ENCODE data around the gene FBXO22. TPM values are rescaled to one million over a fixed set of nuclear protein-coding genes. Genes with fewer than 3 reads are reported as not detected.

Gene FBXO22
- total RNA-seq, 1 experiment from 2014 or later, result 47.7 TPM

- H3K4me1 ChIP-seq, result peaks cover 16% of the 10 kb centered on the region; the same call in 1 of the 2 replicates
- no TSS peak for BruUV-seq (replicated peaks)
- DNase-seq, result peak; percentile 44 to 62
- no peaks in the 10 kb centered on the region for H3K9me3 Mint-ChIP-seq (ENCODE audit: unreplicated experiment)
- H3K4me1 Mint-ChIP-seq (ENCODE audit: low read depth, unreplicated experiment), result peaks cover 15% of the 10 kb centered on the region
- POLR2A ChIA-PET, result no interaction called here
- H3K27me3 ChIP-seq (replicated peaks; ENCODE audit: control insufficient read depth, insufficient read depth, low read length), result no peaks in the 10 kb centered on the region
- H3K27me3 Mint-ChIP-seq (ENCODE audit: insufficient read depth, unreplicated experiment), result no peaks in the 10 kb centered on the region
- no peak overlapping the region for H3K27ac Mint-ChIP-seq (ENCODE audit: unreplicated experiment)
- CTCF ChIA-PET, result interaction anchor here (0.6 to 1.2 kb wide), 10 partner anchors 13 to 1497 kb away, joined by 3 to 13 read pairs (median 3); partner anchors contain the start of gene UBE2Q2
- peak; percentile 42 to 59 for TF ChIP-seq CTCF (IDR thresholded peaks at IDR 0.05; ENCODE audit: insufficient read depth in 1 of 2, low read depth in 1 of 2, low read length in 1 of 2, severe bottlenecking in 1 of 2, unreplicated experiment in 1 of 2)
- H3K9me3 ChIP-seq, result no peaks in the 10 kb centered on the region
- H3K4me3 ChIP-seq (ENCODE audit: low read depth, low read length), result no peak overlapping the region
- intact Hi-C loops (cut with micrococcal nuclease; ENCODE audit: unreplicated experiment), result loop anchor here (1.0 to 10.0 kb wide), 3 partner anchors 112 to 197 kb away; partner anchors contain the start of gene TMEM266
- H3K36me3 Mint-ChIP-seq (ENCODE audit: insufficient read depth, unreplicated experiment), result peaks cover 33% of the 10 kb centered on the region
- H3K4me3 Mint-ChIP-seq (ENCODE audit: unreplicated experiment), result no peak overlapping the region
- H3K36me3 ChIP-seq (ENCODE audit: control insufficient read depth, insufficient read depth, low read length), result peaks cover 2% of the 10 kb centered on the region
These were observed 18.3 kb downstream of the FBXO22 start for GRCh38 chr15:75921732-75922703.

- no peaks in the 10 kb centered on the region for H3K27me3 ChIP-seq (replicated peaks; ENCODE audit: control insufficient read depth, insufficient read depth, low read length)
- POLR2A ChIA-PET, result no interaction called here
- H3K4me3 ChIP-seq (ENCODE audit: low read depth, low read length), result no peak overlapping the region
- H3K36me3 ChIP-seq (ENCODE audit: control insufficient read depth, insufficient read depth, low read length), result 0 out of 2 replicates have a peak, but pooled peaks cover 2% of the 10 kb centered on the region
- Mint-ChIP-seq H3K4me3 (ENCODE audit: unreplicated experiment) (no peak overlapping the region), H3K36me3 (ENCODE audit: insufficient read depth, unreplicated experiment) (peaks cover 30% of the 10 kb centered on the region), H3K4me1 (ENCODE audit: low read depth, unreplicated experiment) (peaks cover 18% of the 10 kb centered on the region), H3K27ac (ENCODE audit: unreplicated experiment) (no peak overlapping the region), H3K27me3 (ENCODE audit: insufficient read depth, unreplicated experiment) (no peaks in the 10 kb centered on the region), H3K9me3 (ENCODE audit: unreplicated experiment) (no peaks in the 10 kb centered on the region)
- DNase-seq, result no peak
- CTCF ChIA-PET, result interaction anchor here (0.7 kb wide), 1 partner anchor 9 kb away, joined by 3 read pairs; no protein-coding TSS in a partner anchor
- no peaks in the 10 kb centered on the region for H3K9me3 ChIP-seq
- intact Hi-C loops (cut with micrococcal nuclease; ENCODE audit: unreplicated experiment), result loop anchor here (10.0 kb wide), 2 partner anchors 131 to 199 kb away; partner anchors contain the start of gene TMEM266
- no TSS peak for BruUV-seq (replicated peaks)
- no peak for TF ChIP-seq CTCF (IDR thresholded peaks at IDR 0.05; ENCODE audit: insufficient read depth in 1 of 2, low read depth in 1 of 2, low read length in 1 of 2, severe bottlenecking in 1 of 2, unreplicated experiment in 1 of 2)
- H3K4me1 ChIP-seq, result peaks cover 14% of the 10 kb centered on the region; the same call in 1 of the 2 replicates
These were observed 20.1 kb downstream of the FBXO22 start for GRCh38 chr15:75923756-75924155.

GRCh38 chr15:75924576-75924975 is 20.9 kb downstream of the FBXO22 start:
- intact Hi-C loops (cut with micrococcal nuclease; ENCODE audit: unreplicated experiment), result loop anchor here (10.0 kb wide), 2 partner anchors 130 to 200 kb away; partner anchors contain the start of gene TMEM266

More at GRCh38 chr15:75924576-75924975, 20.9 kb downstream of the FBXO22 start:
- Histone ChIP-seq H3K4me1 (peaks cover 14% of the 10 kb centered on the region; the same call in 1 of the 2 replicates), H3K36me3 (ENCODE audit: control insufficient read depth, insufficient read depth, low read length) (0 out of 2 replicates have a peak, but pooled peaks cover under 1% of the 10 kb centered on the region), H3K9me3 (no peaks in the 10 kb centered on the region), H3K4me3 (ENCODE audit: low read depth, low read length) (no peak overlapping the region), H3K27me3 (replicated peaks; ENCODE audit: control insufficient read depth, insufficient read depth, low read length) (no peaks in the 10 kb centered on the region)
- Mint-ChIP-seq H3K9me3 (ENCODE audit: unreplicated experiment) (no peaks in the 10 kb centered on the region), H3K4me1 (ENCODE audit: low read depth, unreplicated experiment) (peaks cover 18% of the 10 kb centered on the region), H3K36me3 (ENCODE audit: insufficient read depth, unreplicated experiment) (peaks cover 27% of the 10 kb centered on the region), H3K27ac (ENCODE audit: unreplicated experiment) (no peak overlapping the region), H3K4me3 (ENCODE audit: unreplicated experiment) (no peak overlapping the region), H3K27me3 (ENCODE audit: insufficient read depth, unreplicated experiment) (no peaks in the 10 kb centered on the region)
- POLR2A ChIA-PET, result no interaction called here
- no peak for DNase-seq
- CTCF ChIA-PET, result no interaction called here
- no TSS peak for BruUV-seq (replicated peaks)
- TF ChIP-seq CTCF (IDR thresholded peaks at IDR 0.05; ENCODE audit: insufficient read depth in 1 of 2, low read depth in 1 of 2, low read length in 1 of 2, severe bottlenecking in 1 of 2, unreplicated experiment in 1 of 2), result no peak
